Kidney epithelial cell (primary cell): ENCODE results near the gene PLBD1. TPM values are rescaled to one million over a fixed set of nuclear protein-coding genes. Genes with fewer than 3 reads are reported as not detected.

Experiments
- DNase-seq: peaks from one replicate; pipeline ENCODE4 v3.0.0-alpha.2; 2010; ENCODE audit warnings: low read depth
- H3K27me3 ChIP-seq: 2 replicates; pipeline ENCODE4 v1.6.0; 2011; ENCODE audit warnings: low read length; ENCODE audit not compliant: control insufficient read depth, insufficient read depth
- H3K36me3 ChIP-seq: 2 replicates; pipeline ENCODE4 v1.5.1; 2011; ENCODE audit warnings: low read length; ENCODE audit not compliant: control insufficient read depth, insufficient read depth
- H3K4me3 ChIP-seq: 2 replicates; pipeline ENCODE4 v1.5.1; 2011; ENCODE audit warnings: low read depth, mild to moderate bottlenecking, control low read depth, low read length
- CTCF ChIP-seq: IDR thresholded peaks from 2 replicates; pipeline ENCODE4 v1.5.1; 2011; ENCODE audit warnings: mild to moderate bottlenecking, moderate library complexity, low read length, control low read depth, inconsistent platforms; ENCODE audit not compliant: insufficient read depth, poor library complexity, severe bottlenecking
- total RNA-seq: library from RNA; depleted of rRNA; stranded (reverse); fragments of >200 nt; gene quantifications from 2 replicates; pipeline ENCODE4 v1.2.3, GENCODE V29; 2015

The PLBD1 gene
- total RNA-seq, 1 donor from 2014 or later, result 6.6 TPM

- Histone ChIP-seq H3K36me3 (no peaks in the 10 kb centered on the region), H3K4me3 (no peak overlapping the region), H3K27me3 (no peaks in the 10 kb centered on the region)
- no peak for TF ChIP-seq CTCF
- no peak for DNase-seq
Observed at GRCh38 chr12:14607568-14607967, 39.9 kb upstream of the PLBD1 start.

GRCh38 chr12:14605401-14605989 lies 37.8 kb upstream of the PLBD1 start:
- H3K27me3 ChIP-seq, result no peaks in the 10 kb centered on the region
- no peak overlapping the region for H3K4me3 ChIP-seq
- H3K36me3 ChIP-seq, result no peaks in the 10 kb centered on the region
- no peak for DNase-seq
- no peak for TF ChIP-seq CTCF

GRCh38 chr12:14601692-14602478 lies 34.2 kb upstream of the PLBD1 start:
- Histone ChIP-seq H3K27me3 (no peaks in the 10 kb centered on the region), H3K4me3 (no peak overlapping the region), H3K36me3 (no peaks in the 10 kb centered on the region)
- no peak for DNase-seq
- TF ChIP-seq CTCF, result no peak

- TF ChIP-seq CTCF, result no peak
- H3K36me3 ChIP-seq, result no peaks in the 10 kb centered on the region
- H3K4me3 ChIP-seq, result no peak overlapping the region
- no peak for DNase-seq
- H3K27me3 ChIP-seq, result no peaks in the 10 kb centered on the region
Observed at GRCh38 chr12:14597480-14597879, 29.8 kb upstream of the PLBD1 start.

GRCh38 chr12:14591719-14592118 lies 24.0 kb upstream of the PLBD1 start:
- Histone ChIP-seq H3K4me3 (no peak overlapping the region), H3K27me3 (no peaks in the 10 kb centered on the region), H3K36me3 (no peaks in the 10 kb centered on the region)
- no peak for TF ChIP-seq CTCF
- DNase-seq, result no peak
